Left colon (tissue), 2 donors: ENCODE measurements around the gene CCL16. TPM values are rescaled to one million over a fixed set of nuclear protein-coding genes. Genes with fewer than 3 reads are reported as not detected.
"Not testable (repeated sequence)": the region's sequence is repeated elsewhere in the genome, so short reads cannot be mapped to it uniquely, and the experiment has no call there.

ENCODE experiments used
- ATAC-seq: fragments of 200-7000 bp; cut with Tn5 transposase; one replicate; pipeline ENCODE4 v1.9.1; 2020; ENCODE audit warnings: mild to moderate bottlenecking, moderate library complexity
- DNase-seq, 2 donors: peaks; one replicate each; pipeline ENCODE4 v3.0.0-alpha.2; 2020
- intact Hi-C, 2 donors: fragments of 100-400 bp; cut with DNase I in 1 of 2; cut with micrococcal nuclease in 1 of 2; formaldehyde crosslinking; loops; one replicate each; pipeline versions ENCODE4 v1.11.2 to v1.14.0; 2022; cut with DNase I, micrococcal nuclease
- total RNA-seq, 2 donors: library from RNA; stranded (reverse); fragmentation: NEBNext Ultra II Directional; extraction: Animal tissue kit (Norgen Biotek cat#: 25700); gene quantifications; one replicate each; pipeline ENCODE4 v1.2.1, GENCODE V29; 2021
- donor health status: DM: no; HTN: no; CAD: no.
- donor health status: DM: yes; HTN: yes; CAD: no.

Gene CCL16
- total RNA-seq, 2 donors from 2014 or later: 0.25 TPM; not detected in 1

GRCh38 chr17:35949401-35949800 lies 31.9 kb downstream of the CCL16 start:
- DNase-seq: no peak
- intact Hi-C loops: no loop called here
- no peak for ATAC-seq

GRCh38 chr17:35948092-35948491 lies 33.2 kb downstream of the CCL16 start:
- intact Hi-C loops: no loop called here
- ATAC-seq: no peak
- DNase-seq: no peak

- intact Hi-C loops: no loop called here
- ATAC-seq: peak; percentile 77
- peak; percentile 33 to 67 for DNase-seq
Observed at GRCh38 chr17:35947156-35947585, 34.1 kb downstream of the CCL16 start.

- no peak for DNase-seq
- intact Hi-C loops: no loop called here
- ATAC-seq: no peak
Observed at GRCh38 chr17:35944151-35944550, 37.1 kb downstream of the CCL16 start.

GRCh38 chr17:35943537-35943936 lies 37.8 kb downstream of the CCL16 start, which contains the start of gene LYZL6:
LYZL6 (minus strand) TSS chr17:35943713; CDS start chr17:35939356, 4,357 bp downstream.
- no peak for DNase-seq
- intact Hi-C loops: no loop called here

GRCh38 chr17:35942588-35943186 lies 38.6 kb downstream of the CCL16 start:
- ATAC-seq (peak; percentile 80), DNase-seq (peak in 1 of 2 donors; percentile 57)
- intact Hi-C loops: no loop called here

More at GRCh38 chr17:35943537-35943936, 37.8 kb downstream of the CCL16 start, which contains the start of gene LYZL6:
- ATAC-seq: no peak

- ATAC-seq, DNase-seq, intact Hi-C loops: not testable (repeated sequence)
Observed at GRCh38 chr17:35938492-35938891, 42.8 kb downstream of the CCL16 start.

GRCh38 chr17:35936063-35936462 lies 45.2 kb downstream of the CCL16 start:
- ATAC-seq: no peak
- DNase-seq: no peak
- intact Hi-C loops: no loop called here

GRCh38 chr17:35934760-35935159 lies 46.5 kb downstream of the CCL16 start:
- DNase-seq (no peak), ATAC-seq (no peak)
- intact Hi-C loops: no loop called here

GRCh38 chr17:35932586-35932985 lies 48.7 kb downstream of the CCL16 start:
- ATAC-seq (no peak), DNase-seq (no peak)
- intact Hi-C loops: no loop called here

GRCh38 chr17:35931794-35932425 lies 49.4 kb downstream of the CCL16 start:
- intact Hi-C loops: no loop called here
- ATAC-seq (no peak), DNase-seq (no peak)

- peak; percentile 63 to 78 for DNase-seq
- intact Hi-C loops: no loop called here
- ATAC-seq: peak; percentile 98
Observed at GRCh38 chr17:35930211-35931065, 50.9 kb downstream of the CCL16 start, which contains the start of gene RDM1. RDM1 (minus strand) TSS chr17:35930773; CDS start chr17:35930727, 46 bp downstream.

- ATAC-seq: no peak
- no peak for DNase-seq
- intact Hi-C loops: no loop called here
Observed at GRCh38 chr17:35927714-35928113, 53.6 kb downstream of the CCL16 start.

Other genes with a start within 250 kb of the CCL16 start
- gene RASL10B, start 249.9 kb downstream of the CCL16 start, total RNA-seq: under 1 TPM in 1 of 2 donors, not detected in 1; 0.31 TPM
- under 1 TPM in 1 of 2 donors, not detected in 1; 0.08 TPM for gene GAS2L2, start 228.3 kb downstream of the CCL16 start, total RNA-seq
- not detected for gene C17orf50, start 220.6 kb downstream of the CCL16 start, total RNA-seq
- gene MMP28, start 185.9 kb downstream of the CCL16 start, total RNA-seq: 10 to 100 TPM; 62.7 to 83.0 TPM
- gene TAF15, start 172.0 kb downstream of the CCL16 start, total RNA-seq: 100 to 1,000 TPM; 112 to 143 TPM
- not detected for gene HEATR9, start 112.6 kb downstream of the CCL16 start, total RNA-seq
- gene CCL5, start 101.1 kb downstream of the CCL16 start, total RNA-seq: 1 to 10 TPM; 4.4 to 8.3 TPM
- 1 to 10 TPM in 1 of 2 donors, under 1 TPM in 1; 0.36 to 2.1 TPM for gene RDM1, start 50.7 kb downstream of the CCL16 start, total RNA-seq
- gene LYZL6, start 37.8 kb downstream of the CCL16 start, total RNA-seq: not detected
- 1 to 10 TPM; 2.3 to 4.3 TPM for gene CCL14, start 5.2 kb upstream of the CCL16 start, total RNA-seq
- 10 to 100 TPM; 79.8 to 81.3 TPM for gene CCL15, start 20.1 kb upstream of the CCL16 start, total RNA-seq
- 1 to 10 TPM in 1 of 2 donors, not detected in 1; 3.7 TPM for gene CCL23, start 36.5 kb upstream of the CCL16 start, total RNA-seq
- gene CCL18, start 82.8 kb upstream of the CCL16 start, total RNA-seq: 1 to 10 TPM in 1 of 2 donors, under 1 TPM in 1; 0.85 to 1.2 TPM
- 1 to 10 TPM; 2.0 to 4.2 TPM for gene CCL3, start 108.6 kb upstream of the CCL16 start, total RNA-seq
- gene CCL4, start 122.3 kb upstream of the CCL16 start, total RNA-seq: 1 to 10 TPM; 2.2 to 4.5 TPM
- 1 to 10 TPM; 7.4 to 8.9 TPM for gene TBC1D3B, start 195.1 kb upstream of the CCL16 start, total RNA-seq
- under 1 TPM in 1 of 2 donors, not detected in 1; 0.64 TPM for gene CCL3L1, start 215.3 kb upstream of the CCL16 start, total RNA-seq
- gene CCL4L2, start 229.6 kb upstream of the CCL16 start, total RNA-seq: 1 to 10 TPM in 1 of 2 donors, not detected in 1; 3.0 TPM